ENCODE data around the gene FBXO4. TPM values are rescaled to one million over a fixed set of nuclear protein-coding genes. Genes with fewer than 3 reads are reported as not detected.

FBXO4 gene
- total and polyA plus RNA-seq, 2 of the 8 experiments (the other 6 are each of a cell fraction or from before 2014, with no cell fraction given) = 0.60 to 0.88 TPM

DNA sequence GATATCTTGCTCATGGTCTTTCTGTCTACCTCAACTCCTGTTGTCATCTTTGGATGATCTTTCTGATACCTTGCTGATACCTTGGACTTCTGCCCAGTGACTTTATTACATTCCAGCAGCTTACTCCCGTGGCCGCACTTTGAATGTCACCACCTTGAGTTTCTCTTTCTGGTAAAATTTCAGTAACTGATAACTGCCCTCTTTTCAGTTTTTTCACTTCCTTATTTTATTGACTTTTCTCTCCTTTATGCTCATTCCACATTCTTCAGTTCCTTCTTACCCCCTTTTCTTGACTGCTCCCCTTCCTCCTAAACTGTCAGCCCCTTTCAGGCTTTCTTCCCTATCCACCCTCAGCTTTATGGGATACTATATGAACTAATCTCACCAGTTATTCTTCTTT lies 7.0 kb upstream of the FBXO4 start (continued):
- TF ChIP-seq, protein P1, sequence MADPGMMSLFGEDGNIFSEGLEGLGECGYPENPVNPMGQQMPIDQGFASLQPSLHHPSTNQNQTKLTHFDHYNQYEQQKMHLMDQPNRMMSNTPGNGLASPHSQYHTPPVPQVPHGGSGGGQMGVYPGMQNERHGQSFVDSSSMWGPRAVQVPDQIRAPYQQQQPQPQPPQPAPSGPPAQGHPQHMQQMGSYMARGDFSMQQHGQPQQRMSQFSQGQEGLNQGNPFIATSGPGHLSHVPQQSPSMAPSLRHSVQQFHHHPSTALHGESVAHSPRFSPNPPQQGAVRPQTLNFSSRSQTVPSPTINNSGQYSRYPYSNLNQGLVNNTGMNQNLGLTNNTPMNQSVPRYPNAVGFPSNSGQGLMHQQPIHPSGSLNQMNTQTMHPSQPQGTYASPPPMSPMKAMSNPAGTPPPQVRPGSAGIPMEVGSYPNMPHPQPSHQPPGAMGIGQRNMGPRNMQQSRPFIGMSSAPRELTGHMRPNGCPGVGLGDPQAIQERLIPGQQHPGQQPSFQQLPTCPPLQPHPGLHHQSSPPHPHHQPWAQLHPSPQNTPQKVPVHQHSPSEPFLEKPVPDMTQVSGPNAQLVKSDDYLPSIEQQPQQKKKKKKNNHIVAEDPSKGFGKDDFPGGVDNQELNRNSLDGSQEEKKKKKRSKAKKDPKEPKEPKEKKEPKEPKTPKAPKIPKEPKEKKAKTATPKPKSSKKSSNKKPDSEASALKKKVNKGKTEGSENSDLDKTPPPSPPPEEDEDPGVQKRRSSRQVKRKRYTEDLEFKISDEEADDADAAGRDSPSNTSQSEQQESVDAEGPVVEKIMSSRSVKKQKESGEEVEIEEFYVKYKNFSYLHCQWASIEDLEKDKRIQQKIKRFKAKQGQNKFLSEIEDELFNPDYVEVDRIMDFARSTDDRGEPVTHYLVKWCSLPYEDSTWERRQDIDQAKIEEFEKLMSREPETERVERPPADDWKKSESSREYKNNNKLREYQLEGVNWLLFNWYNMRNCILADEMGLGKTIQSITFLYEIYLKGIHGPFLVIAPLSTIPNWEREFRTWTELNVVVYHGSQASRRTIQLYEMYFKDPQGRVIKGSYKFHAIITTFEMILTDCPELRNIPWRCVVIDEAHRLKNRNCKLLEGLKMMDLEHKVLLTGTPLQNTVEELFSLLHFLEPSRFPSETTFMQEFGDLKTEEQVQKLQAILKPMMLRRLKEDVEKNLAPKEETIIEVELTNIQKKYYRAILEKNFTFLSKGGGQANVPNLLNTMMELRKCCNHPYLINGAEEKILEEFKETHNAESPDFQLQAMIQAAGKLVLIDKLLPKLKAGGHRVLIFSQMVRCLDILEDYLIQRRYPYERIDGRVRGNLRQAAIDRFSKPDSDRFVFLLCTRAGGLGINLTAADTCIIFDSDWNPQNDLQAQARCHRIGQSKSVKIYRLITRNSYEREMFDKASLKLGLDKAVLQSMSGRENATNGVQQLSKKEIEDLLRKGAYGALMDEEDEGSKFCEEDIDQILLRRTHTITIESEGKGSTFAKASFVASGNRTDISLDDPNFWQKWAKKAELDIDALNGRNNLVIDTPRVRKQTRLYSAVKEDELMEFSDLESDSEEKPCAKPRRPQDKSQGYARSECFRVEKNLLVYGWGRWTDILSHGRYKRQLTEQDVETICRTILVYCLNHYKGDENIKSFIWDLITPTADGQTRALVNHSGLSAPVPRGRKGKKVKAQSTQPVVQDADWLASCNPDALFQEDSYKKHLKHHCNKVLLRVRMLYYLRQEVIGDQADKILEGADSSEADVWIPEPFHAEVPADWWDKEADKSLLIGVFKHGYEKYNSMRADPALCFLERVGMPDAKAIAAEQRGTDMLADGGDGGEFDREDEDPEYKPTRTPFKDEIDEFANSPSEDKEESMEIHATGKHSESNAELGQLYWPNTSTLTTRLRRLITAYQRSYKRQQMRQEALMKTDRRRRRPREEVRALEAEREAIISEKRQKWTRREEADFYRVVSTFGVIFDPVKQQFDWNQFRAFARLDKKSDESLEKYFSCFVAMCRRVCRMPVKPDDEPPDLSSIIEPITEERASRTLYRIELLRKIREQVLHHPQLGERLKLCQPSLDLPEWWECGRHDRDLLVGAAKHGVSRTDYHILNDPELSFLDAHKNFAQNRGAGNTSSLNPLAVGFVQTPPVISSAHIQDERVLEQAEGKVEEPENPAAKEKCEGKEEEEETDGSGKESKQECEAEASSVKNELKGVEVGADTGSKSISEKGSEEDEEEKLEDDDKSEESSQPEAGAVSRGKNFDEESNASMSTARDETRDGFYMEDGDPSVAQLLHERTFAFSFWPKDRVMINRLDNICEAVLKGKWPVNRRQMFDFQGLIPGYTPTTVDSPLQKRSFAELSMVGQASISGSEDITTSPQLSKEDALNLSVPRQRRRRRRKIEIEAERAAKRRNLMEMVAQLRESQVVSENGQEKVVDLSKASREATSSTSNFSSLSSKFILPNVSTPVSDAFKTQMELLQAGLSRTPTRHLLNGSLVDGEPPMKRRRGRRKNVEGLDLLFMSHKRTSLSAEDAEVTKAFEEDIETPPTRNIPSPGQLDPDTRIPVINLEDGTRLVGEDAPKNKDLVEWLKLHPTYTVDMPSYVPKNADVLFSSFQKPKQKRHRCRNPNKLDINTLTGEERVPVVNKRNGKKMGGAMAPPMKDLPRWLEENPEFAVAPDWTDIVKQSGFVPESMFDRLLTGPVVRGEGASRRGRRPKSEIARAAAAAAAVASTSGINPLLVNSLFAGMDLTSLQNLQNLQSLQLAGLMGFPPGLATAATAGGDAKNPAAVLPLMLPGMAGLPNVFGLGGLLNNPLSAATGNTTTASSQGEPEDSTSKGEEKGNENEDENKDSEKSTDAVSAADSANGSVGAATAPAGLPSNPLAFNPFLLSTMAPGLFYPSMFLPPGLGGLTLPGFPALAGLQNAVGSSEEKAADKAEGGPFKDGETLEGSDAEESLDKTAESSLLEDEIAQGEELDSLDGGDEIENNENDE (IDR thresholded peaks at IDR 0.05; ENCODE audit: insufficient replicate concordance, low read length) = no peak
- TF ChIP-seq JUND (IDR thresholded peaks at IDR 0.05; ENCODE audit: low read length) = no peak
- TF ChIP-seq TCF12 (IDR thresholded peaks at IDR 0.05; ENCODE audit: low read depth, low read length) = no peak

All from H1 (cell line).